ACC112 (cell line): ENCODE measurements around the gene ZNF335.

Source experiments
- H2AFZ ChIP-seq: fragments of 200-600 bp; sonication (generic); one replicate; pipeline ENCODE4 v1.6.0; 2017; ENCODE audit warnings: antibody characterized with exemption, low read length; ENCODE audit not compliant: unreplicated experiment
- H3K27ac ChIP-seq: fragments of 200-600 bp; sonication (generic); 2 replicates; pipeline ENCODE4 v1.5.1; 2014; ENCODE audit warnings: low read depth, mild to moderate bottlenecking, antibody characterized with exemption, low read length, moderate library complexity
- H3K27me3 ChIP-seq: fragments of 200-600 bp; sonication (generic); 2 replicates; pipeline ENCODE4 v1.6.1; 2014; ENCODE audit warnings: mild to moderate bottlenecking, antibody characterized with exemption, low read length, moderate library complexity, mixed read lengths; ENCODE audit not compliant: insufficient read depth
- H3K36me3 ChIP-seq: fragments of 200-600 bp; sonication (generic); 2 replicates; pipeline ENCODE4 v1.6.1; 2016; ENCODE audit warnings: mild to moderate bottlenecking, antibody characterized with exemption, low read length, moderate library complexity, mixed read lengths; ENCODE audit not compliant: insufficient read depth
- H3K4me1 ChIP-seq: fragments of 200-600 bp; sonication (generic); one replicate; pipeline ENCODE4 v1.6.1; 2016; ENCODE audit warnings: low read length, mixed read lengths; ENCODE audit not compliant: insufficient read depth, unreplicated experiment, control insufficient read depth
- H3K4me3 ChIP-seq: fragments of 200-600 bp; sonication (generic); 2 replicates; pipeline ENCODE4 v1.5.1; 2014; ENCODE audit warnings: mild to moderate bottlenecking, low read depth, low read length
- H3K79me2 ChIP-seq: fragments of 200-600 bp; sonication (generic); one replicate; pipeline ENCODE4 v1.6.0; 2016; ENCODE audit warnings: low read length; ENCODE audit not compliant: control insufficient read depth, unreplicated experiment, insufficient read depth

ZNF335 gene, protein sequence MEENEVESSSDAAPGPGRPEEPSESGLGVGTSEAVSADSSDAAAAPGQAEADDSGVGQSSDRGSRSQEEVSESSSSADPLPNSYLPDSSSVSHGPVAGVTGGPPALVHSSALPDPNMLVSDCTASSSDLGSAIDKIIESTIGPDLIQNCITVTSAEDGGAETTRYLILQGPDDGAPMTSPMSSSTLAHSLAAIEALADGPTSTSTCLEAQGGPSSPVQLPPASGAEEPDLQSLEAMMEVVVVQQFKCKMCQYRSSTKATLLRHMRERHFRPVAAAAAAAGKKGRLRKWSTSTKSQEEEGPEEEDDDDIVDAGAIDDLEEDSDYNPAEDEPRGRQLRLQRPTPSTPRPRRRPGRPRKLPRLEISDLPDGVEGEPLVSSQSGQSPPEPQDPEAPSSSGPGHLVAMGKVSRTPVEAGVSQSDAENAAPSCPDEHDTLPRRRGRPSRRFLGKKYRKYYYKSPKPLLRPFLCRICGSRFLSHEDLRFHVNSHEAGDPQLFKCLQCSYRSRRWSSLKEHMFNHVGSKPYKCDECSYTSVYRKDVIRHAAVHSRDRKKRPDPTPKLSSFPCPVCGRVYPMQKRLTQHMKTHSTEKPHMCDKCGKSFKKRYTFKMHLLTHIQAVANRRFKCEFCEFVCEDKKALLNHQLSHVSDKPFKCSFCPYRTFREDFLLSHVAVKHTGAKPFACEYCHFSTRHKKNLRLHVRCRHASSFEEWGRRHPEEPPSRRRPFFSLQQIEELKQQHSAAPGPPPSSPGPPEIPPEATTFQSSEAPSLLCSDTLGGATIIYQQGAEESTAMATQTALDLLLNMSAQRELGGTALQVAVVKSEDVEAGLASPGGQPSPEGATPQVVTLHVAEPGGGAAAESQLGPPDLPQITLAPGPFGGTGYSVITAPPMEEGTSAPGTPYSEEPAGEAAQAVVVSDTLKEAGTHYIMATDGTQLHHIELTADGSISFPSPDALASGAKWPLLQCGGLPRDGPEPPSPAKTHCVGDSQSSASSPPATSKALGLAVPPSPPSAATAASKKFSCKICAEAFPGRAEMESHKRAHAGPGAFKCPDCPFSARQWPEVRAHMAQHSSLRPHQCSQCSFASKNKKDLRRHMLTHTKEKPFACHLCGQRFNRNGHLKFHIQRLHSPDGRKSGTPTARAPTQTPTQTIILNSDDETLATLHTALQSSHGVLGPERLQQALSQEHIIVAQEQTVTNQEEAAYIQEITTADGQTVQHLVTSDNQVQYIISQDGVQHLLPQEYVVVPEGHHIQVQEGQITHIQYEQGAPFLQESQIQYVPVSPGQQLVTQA (N-terminal part only)

DNA sequence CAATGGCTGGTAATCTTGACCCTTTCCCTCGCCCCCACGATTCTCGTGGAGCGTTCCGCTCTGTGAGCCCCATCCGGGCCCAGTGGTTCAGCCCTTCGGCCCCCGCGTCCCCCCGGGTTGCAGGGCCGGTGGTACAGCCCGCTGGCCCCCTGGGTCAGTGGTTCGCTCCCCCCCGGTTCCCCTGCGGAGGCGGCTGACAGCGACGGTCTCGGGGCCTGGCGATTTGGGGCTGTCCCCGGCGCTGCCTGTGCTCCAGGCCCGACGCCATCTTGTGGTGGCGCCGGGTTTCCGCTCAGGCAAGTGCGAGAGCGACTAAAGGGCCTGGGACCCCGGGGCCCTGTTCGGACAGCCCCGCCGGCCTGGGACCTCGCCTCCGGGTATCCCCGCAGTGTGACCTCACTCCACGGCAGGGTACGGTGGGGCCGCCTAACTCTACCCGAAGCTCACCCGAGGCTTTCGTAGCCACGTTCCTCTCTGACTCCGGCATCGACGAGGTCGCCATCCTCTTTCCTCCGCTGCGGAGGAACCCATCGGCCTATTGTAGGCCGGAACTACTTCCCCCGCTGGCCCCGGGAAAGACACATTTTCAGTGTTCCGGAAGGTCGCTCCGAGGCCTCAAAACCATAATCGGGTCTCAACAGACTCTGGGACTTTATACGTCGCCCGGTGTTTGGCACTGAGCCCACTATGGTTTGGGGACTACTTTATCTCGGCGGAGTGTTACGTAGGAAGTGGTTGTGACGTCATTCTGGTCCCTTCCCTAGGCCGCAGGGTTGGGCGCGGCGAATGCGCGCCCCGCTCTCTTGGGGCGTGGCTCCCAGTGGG is at the start of gene ZNF335:
ZNF335 (minus strand) TSS at position 529 of the 825 bp plus-strand sequence. CDS start 793 bp downstream, outside the sequence.
- Histone ChIP-seq H3K27ac (peak within 1 kb of the TSS; percentile 96), H3K4me1 (peaks cover 24% of the 10 kb centered on the region), H3K79me2 (peaks cover 20% of the 10 kb centered on the region), H3K36me3 (no peaks in the 10 kb centered on the region), H2AFZ (peak within 1 kb of the TSS; percentile 73), H3K27me3 (no peaks in the 10 kb centered on the region), H3K4me3 (peak within 1 kb of the TSS; percentile 79)

- H3K79me2 ChIP-seq = no peaks in the 10 kb centered on the region
- no peaks in the 10 kb centered on the region for H3K4me1 ChIP-seq
- peaks cover 40% of the 10 kb centered on the region for H3K27me3 ChIP-seq
- no peaks in the 10 kb centered on the region for H3K36me3 ChIP-seq
- H3K27ac ChIP-seq = no peak overlapping the region
- no peak overlapping the region for H3K4me3 ChIP-seq
- no peak overlapping the region for H2AFZ ChIP-seq
Observed at GRCh38 chr20:46020555-46020954, 48.6 kb upstream of the ZNF335 start.

DNA sequence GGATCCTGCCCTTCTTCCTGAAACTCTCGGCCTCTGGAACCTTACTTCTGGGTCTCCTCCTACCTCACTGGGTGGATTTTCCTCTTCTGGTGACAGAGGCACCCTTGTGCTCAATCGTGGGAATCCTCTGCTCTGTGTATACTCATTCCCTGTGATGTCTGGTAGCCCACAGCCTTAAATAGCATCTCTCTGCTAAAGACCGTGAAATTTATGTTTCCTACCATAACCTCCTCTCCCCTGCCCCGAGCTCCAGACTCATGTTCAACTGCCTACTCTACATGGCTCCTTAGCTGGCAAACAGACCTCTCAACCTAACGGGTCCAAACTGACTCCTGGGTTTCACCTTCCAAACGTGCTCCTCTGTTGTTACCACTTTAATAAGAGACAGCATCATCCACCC is 46.6 kb upstream of the ZNF335 start:
- Histone ChIP-seq H3K27me3 (peaks cover 20% of the 10 kb centered on the region), H3K4me1 (no peaks in the 10 kb centered on the region), H2AFZ (no peak overlapping the region), H3K36me3 (no peaks in the 10 kb centered on the region), H3K27ac (no peak overlapping the region), H3K79me2 (no peaks in the 10 kb centered on the region), H3K4me3 (no peak overlapping the region)

GRCh38 chr20:46018112-46018511 is 46.1 kb upstream of the ZNF335 start:
- no peak overlapping the region for H3K27ac ChIP-seq
- H3K36me3 ChIP-seq = no peaks in the 10 kb centered on the region
- peaks cover 19% of the 10 kb centered on the region; the same call in 1 of the 2 replicates for H3K27me3 ChIP-seq
- no peak overlapping the region for H3K4me3 ChIP-seq
- no peak overlapping the region for H2AFZ ChIP-seq
- H3K79me2 ChIP-seq = no peaks in the 10 kb centered on the region
- no peaks in the 10 kb centered on the region for H3K4me1 ChIP-seq

DNA sequence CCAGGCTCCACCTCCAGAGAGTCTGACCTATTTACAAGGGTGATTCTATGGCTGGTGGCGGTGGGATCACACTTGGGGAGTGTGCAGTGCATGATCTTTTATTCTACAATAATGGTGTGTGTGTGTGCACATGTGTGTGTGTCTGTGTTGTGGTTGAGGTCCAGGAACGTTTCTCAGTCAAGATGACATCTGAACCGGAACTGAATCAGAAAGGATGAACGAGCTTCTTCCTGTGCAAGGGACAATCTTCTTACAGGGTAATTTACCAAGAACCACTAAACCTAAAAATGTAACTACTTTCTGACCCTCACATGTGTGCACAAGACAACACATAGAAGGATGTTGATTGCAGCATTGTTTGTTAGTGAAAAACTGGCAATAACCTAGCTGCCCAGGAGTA is 45.3 kb upstream of the ZNF335 start:
- Histone ChIP-seq H3K79me2 (no peaks in the 10 kb centered on the region), H3K36me3 (no peaks in the 10 kb centered on the region), H2AFZ (no peak overlapping the region), H3K4me3 (no peak overlapping the region), H3K27ac (no peak overlapping the region), H3K27me3 (peaks cover 25% of the 10 kb centered on the region), H3K4me1 (no peaks in the 10 kb centered on the region)

- H3K36me3 ChIP-seq = no peaks in the 10 kb centered on the region
- H2AFZ ChIP-seq = no peak overlapping the region
- peaks cover 33% of the 10 kb centered on the region for H3K27me3 ChIP-seq
- no peaks in the 10 kb centered on the region for H3K4me1 ChIP-seq
- H3K27ac ChIP-seq = no peak overlapping the region
- H3K4me3 ChIP-seq = no peak overlapping the region
- H3K79me2 ChIP-seq = no peaks in the 10 kb centered on the region
Observed at GRCh38 chr20:46014517-46015396, 42.8 kb upstream of the ZNF335 start.

GRCh38 chr20:46013829-46014516 is 42.0 kb upstream of the ZNF335 start:
- no peak overlapping the region for H2AFZ ChIP-seq
- no peaks in the 10 kb centered on the region for H3K79me2 ChIP-seq
- H3K4me1 ChIP-seq = peaks cover 2% of the 10 kb centered on the region
- H3K4me3 ChIP-seq = 0 out of 2 replicates have a peak overlapping the region, but pooled peaks have one; percentile 13
- no peak overlapping the region for H3K27ac ChIP-seq
- no peaks in the 10 kb centered on the region for H3K36me3 ChIP-seq
- peaks cover 38% of the 10 kb centered on the region for H3K27me3 ChIP-seq

DNA sequence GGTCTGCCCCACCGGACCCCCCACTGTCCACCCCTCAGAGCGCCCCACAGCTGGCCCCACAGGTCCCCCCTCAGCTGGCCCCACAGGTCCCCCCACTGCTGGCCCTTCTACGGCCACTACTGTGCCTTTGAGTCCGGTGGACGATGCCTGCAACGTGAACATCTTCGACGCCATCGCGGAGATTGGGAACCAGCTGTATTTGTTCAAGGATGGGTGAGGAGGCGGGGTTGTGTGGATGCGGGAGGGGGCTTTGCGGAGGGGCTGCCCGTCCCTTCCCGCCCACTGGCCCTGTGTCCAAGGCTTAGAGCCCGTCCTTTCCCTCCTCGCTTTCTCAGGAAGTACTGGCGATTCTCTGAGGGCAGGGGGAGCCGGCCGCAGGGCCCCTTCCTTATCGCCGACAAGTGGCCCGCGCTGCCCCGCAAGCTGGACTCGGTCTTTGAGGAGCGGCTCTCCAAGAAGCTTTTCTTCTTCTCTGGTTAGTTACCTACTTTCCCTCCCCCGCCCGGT is 41.4 kb upstream of the ZNF335 start:
- no peak overlapping the region for H2AFZ ChIP-seq
- H3K79me2 ChIP-seq = no peaks in the 10 kb centered on the region
- H3K27me3 ChIP-seq = peaks cover 38% of the 10 kb centered on the region
- no peak overlapping the region for H3K27ac ChIP-seq
- no peak overlapping the region for H3K4me3 ChIP-seq
- no peaks in the 10 kb centered on the region for H3K36me3 ChIP-seq
- H3K4me1 ChIP-seq = peaks cover 8% of the 10 kb centered on the region
